GM12878 (cell line): ENCODE results near the gene VWA3B. TPM values are rescaled to one million over a fixed set of nuclear protein-coding genes. Genes with fewer than 3 reads are reported as not detected.

Experiments used
- BCLAF1 ChIP-seq: fragments of 450-650 bp; IDR thresholded peaks from 2 replicates; pipeline ENCODE4 v1.6.1; 2017; ENCODE audit warnings: antibody characterized with exemption, mild to moderate bottlenecking, moderate library complexity
- CHD1 ChIP-seq: IDR thresholded peaks from 2 replicates; pipeline ENCODE4 v1.6.1; 2012; ENCODE audit warnings: low read depth, low read length, improper control_type of control experiment
- DPF2 ChIP-seq: fragments of 450-650 bp; IDR thresholded peaks from 2 replicates; pipeline ENCODE4 v1.6.1; 2017; ENCODE audit warnings: mild to moderate bottlenecking
- FOXM1 ChIP-seq: IDR thresholded peaks from 2 replicates; pipeline ENCODE4 v1.6.1; 2012; ENCODE audit warnings: low read depth, mild to moderate bottlenecking, inconsistent platforms, low read length, moderate library complexity
- GATAD2B ChIP-seq: fragments of 450-650 bp; conservative IDR thresholded peaks from 2 replicates; pipeline ENCODE4 v1.6.1; 2017; ENCODE audit warnings: low read depth, mild to moderate bottlenecking, moderate library complexity
- HDAC2 ChIP-seq: fragments of 200-600 bp; sonication (generic); IDR thresholded peaks from 2 replicates; pipeline ENCODE4 v1.6.1; 2017
- MYC ChIP-seq: IDR thresholded peaks from 2 replicates; pipeline ENCODE4 v1.6.1; 2011; ENCODE audit warnings: mild to moderate bottlenecking, low read length, moderate library complexity, inconsistent platforms; ENCODE audit not compliant: insufficient read depth, insufficient replicate concordance, insufficient read length, severe bottlenecking
- NFYA ChIP-seq: IDR thresholded peaks from 2 replicates; pipeline ENCODE4 v1.6.1; 2011; ENCODE audit warnings: low read depth, mild to moderate bottlenecking, low read length, improper control_type of control experiment, borderline replicate concordance
- RBBP5 ChIP-seq: fragments of 200-600 bp; sonication (generic); conservative IDR thresholded peaks from 2 replicates; pipeline ENCODE4 v1.6.1; 2016
- SUZ12 ChIP-seq: fragments of 200-600 bp; sonication (generic); IDR thresholded peaks from one replicate; pipeline ENCODE4 v1.6.1; 2018; ENCODE audit warnings: antibody characterized with exemption, mild to moderate bottlenecking; ENCODE audit not compliant: unreplicated experiment
- TBL1XR1 ChIP-seq: IDR thresholded peaks from 2 replicates; pipeline ENCODE4 v1.6.1; 2012; ENCODE audit warnings: low read depth, low read length, improper control_type of control experiment
- polyA plus RNA-seq, 11 experiments: library from polyadenylated mRNA; depleted of rRNA in 4 of 11; unstranded in 6 of 11; stranded (reverse) in 5 of 11; fragments of >200 nt; fragmentation: Nextera tagmentation in 4 of 11; fragmentation: Illumina TruSeq in 1 of 11; extraction: Ambion mirVana in 4 of 11; extraction: Trizol in 1 of 11; gene quantifications; 1 replicate in 1 of 11; 2 replicates in 10 of 11; pipeline versions ENCODE4 v1.2.1 to v1.2.3, GENCODE V29; 2011 to 2016; ENCODE audit warnings: inconsistent platforms in 2 of 11, missing spikeins in 2 of 11, low read depth in 1 of 11
- total RNA-seq, 4 experiments: library from RNA; depleted of rRNA in 3 of 4; stranded (reverse); fragments of >200 nt in 3 of 4; fragmentation: Illumina TruSeq in 1 of 4; extraction: Trizol in 1 of 4; gene quantifications; 2 replicates each; pipeline versions ENCODE4 v1.2.1 to v1.2.3, GENCODE V29; 2013 to 2021

VWA3B gene
- total and polyA plus RNA-seq, 10 of the 15 experiments (the other 5 are each of a cell fraction or from before 2014, with no cell fraction given) = 0.04 to 0.86 (median 0.19) TPM; not detected in 4

- no peak for TF ChIP-seq BCLAF1
- no peak for TF ChIP-seq MYC
- no peak for TF ChIP-seq DPF2
- TF ChIP-seq TBL1XR1 = no peak
- TF ChIP-seq HDAC2 = no peak
- TF ChIP-seq CHD1 = no peak
- TF ChIP-seq FOXM1 = no peak
- TF ChIP-seq NFYA = no peak
- TF ChIP-seq RBBP5 = no peak
- no peak for TF ChIP-seq SUZ12
- TF ChIP-seq GATAD2B = no peak
- TF ChIP-seq, all 136 proteins: peak for 0
Measured at GRCh38 chr2:98037666-98038336, 49.2 kb upstream of the VWA3B start (continued).
